Frontal cortex (tissue), 4 donors: ENCODE measurements around the gene ASTL. TPM values are rescaled to one million over a fixed set of nuclear protein-coding genes. Genes with fewer than 3 reads are reported as not detected.
A peak's percentile ranks its signal among the peaks of the same experiment; 100 is the strongest.

Experiments
- DNase-seq, 2 donors: peaks; one replicate each; pipeline ENCODE4 v3.0.0; 2012; ENCODE audit warnings: low spot score in 2 of 2
- FAIRE-seq: peaks from 2 replicates; lab custom pipeline; 2012; peaks lifted over from hg19 to GRCh38; lab: Jason Lieb, UNC
- total RNA-seq: library from RNA; depleted of rRNA; stranded (reverse); fragments of >200 nt; gene quantifications from one replicate; pipeline ENCODE4 v1.2.3, GENCODE V29; 2014
- donor health status: control.
- donor health status: control.
- donor health status: control.

Gene ASTL
- total RNA-seq, 1 donor from 2014 or later, result not detected

DNA sequence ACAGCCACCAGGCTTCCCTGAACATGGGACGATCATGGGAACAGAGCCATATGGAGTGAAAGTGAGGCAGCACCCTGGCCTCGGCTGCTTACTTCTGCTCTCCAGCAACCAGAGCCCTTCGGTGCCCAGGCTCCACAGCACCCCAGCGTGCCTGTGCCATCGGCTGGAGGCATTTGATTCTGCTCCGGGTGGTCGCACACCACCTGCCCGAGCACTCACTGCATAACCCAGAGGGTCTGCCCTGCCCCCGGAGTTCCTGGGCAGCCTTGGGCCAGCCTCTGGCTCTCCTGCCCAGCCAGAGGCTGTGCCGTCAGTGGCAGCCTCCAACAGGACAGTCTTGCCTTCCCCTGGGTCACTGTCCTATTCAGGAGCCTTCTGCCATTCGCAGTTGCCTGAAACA is 3.9 kb downstream of the ASTL start:
- DNase-seq (no peak), FAIRE-seq (no peak)

DNA sequence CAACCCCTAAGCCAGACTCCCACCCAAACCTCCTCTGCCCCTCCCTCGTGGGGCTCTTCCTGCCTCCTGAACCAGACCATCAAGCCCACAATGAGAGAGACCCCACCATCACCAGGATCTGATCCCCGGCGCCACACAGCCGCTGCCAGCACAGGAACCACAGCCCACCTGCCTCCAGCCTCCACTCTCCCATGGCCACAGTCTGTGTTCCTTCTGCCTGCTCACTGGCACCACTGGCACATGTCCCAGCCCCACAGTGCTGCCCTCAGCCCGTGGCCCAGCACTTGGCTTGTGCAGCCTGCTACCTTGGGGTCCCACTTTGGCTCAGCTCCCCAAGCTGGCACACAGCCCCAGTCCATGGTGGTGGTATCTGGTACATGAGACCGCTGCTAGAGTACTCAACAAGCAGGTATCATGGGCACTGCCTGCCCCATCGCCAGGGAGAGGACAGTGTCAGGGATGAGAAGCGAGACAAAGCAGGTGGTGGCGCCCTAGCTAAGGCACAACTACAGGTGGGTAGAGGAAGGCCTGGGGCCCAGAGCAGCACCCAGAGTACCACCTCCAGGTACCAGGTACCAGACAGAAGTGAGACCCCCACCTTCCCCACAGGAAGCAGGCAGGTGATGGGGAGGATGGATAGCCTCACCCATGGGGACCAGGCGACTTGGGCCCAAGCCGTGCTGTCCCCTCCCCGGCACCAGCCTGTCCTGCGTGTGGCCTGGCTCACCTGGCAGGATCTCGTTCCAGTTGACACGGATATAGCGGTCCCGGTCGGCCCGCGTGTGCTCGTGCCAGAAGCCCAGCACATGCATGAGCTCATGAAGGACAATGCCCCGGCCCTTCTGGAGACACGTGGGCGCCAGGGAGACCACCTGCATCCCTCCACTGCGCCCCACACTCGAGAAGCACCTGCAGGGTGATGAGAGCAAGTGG is 6.2 kb downstream of the ASTL start:
- no peak for FAIRE-seq
- DNase-seq, result no peak

DNA sequence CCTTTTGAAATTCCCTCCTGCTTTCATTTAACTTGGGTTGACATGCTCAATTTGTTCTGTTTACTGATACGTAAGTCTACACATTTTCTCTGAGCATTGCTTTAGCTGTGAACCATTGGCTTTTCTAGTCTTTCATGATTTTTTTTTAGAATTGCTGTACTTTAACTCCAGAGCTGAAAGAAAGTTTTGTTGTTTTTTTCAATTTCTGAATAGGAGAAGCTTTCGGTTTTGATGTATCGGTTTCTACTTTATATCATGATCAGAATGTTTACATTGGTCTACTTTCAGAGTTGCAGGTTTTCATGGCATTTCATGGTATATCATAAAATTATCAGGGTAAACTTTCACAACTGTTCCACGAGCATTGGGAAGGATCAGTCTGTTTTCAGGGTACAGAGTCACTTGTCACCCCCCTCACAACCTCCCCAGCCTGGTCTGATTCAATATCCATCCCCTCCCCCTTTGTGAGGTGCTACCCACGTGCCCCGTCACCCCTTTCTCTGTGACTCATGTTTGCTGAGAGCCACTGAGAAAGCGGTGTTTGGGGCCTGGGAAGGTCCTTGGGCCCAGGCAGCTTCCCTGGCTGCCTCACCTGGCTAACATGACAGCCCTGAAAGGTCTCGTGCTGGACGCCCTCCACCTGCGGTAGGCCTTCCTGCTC is 7.0 kb downstream of the ASTL start:
- FAIRE-seq, result no peak
- no peak for DNase-seq

DNA sequence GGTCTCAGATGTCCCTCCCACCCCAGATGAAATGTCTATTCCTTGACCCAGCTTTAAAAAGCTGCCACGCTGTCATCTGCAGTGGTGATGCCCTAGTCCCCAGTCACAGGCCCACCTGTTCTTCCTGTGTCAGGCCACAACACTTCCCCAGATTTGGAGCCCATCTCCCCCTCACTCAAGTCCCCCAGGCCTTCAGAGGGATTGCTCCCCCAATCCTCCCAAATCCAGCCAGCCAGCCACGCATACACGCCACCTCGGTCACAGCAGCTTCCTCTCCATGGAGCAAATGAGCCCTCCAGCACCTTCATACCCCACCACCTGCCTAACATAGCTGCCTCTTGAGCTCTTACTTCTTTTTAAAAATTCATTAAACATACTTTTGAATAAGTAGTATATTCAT is 7.8 kb downstream of the ASTL start:
- DNase-seq (no peak), FAIRE-seq (no peak)

DNA sequence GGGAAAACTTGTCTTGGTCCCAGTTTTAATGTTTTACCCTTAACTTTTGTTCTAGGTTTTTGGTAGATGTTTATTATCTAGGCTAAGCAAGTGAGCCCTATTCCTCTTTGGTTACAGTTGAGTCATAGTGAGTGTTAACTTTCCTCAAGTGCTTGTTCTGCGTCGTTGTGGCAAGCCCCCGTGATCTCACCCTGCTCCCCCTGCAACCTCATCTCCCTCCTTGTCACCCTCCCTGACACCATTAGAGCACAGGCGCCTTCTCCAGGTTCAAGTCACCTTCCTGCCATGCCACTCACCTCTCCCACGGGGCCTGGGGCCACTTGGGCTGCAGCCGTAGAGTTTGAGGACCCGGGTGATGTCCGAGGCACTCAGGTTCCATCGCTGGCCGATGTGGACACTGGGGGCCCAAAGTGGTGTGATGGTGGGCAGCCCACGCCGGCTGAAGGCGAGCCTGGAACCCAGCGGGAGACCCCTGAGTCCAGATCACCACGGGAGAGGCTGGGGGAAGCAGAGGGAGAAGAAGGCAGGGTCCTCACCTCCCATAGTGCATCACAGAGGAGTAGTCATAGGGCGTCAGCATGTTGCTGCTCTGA is 8.7 kb downstream of the ASTL start:
- no peak for FAIRE-seq
- no peak for DNase-seq

DNA sequence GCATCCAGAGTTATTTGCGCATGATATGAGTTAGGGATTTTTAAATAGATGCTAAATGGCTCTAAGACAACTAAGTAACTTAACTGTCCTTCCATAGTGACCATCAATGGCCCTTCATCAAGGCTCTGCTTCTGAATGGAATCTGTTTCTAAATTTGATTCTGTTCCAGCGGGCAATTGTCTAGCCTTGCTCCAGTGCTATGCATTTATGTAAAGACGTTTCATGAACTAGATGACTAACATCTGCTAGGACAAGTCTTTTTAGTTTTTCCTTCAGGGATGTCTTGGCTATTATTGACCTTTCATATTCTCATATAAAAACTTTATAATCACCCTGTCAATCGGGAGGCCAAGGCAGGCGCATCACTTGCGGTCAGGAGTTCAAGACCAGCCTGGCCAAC is 9.8 kb downstream of the ASTL start:
- DNase-seq (no peak), FAIRE-seq (no peak)

DNA sequence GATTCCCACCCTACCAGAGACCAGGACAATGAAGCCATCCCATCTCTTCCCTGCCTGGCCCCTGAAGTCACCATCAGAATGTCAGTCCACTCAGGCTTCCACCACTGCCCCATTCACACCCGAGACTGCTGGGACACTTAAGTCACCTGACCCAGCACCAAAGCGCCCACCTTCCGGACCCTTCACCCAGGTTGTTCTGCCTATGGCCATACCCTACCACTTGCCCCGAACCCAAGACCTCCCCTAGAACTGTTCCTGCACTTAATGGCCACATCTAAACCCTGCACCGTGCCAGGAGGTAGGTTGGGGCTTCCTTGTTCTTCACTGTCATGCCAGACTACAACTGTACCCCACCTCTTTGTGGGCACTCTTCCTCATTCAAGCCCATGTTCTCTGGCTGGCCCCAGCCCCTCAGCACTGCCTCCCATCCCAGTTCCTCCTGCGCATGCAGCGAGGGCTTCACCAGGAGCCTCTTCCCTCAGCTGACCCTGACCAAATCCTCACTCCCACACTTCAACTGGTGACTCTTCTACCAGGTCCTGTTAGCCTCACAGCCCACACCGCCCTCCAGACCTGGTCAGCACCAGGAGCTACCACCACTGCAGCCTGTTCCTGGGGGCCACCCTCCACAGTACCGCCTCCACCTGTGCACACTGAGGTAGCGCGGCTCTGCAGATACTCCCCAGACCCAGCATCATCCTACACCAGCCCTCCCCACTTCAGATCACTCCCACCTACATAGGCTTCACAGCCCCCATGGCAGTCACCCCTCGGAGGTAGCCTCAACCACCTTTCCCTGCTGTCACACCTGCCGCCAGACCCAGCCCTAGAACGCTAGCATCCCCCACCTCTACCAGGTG is 13.7 kb downstream of the ASTL start:
- FAIRE-seq (no peak), DNase-seq (no peak)

DNA sequence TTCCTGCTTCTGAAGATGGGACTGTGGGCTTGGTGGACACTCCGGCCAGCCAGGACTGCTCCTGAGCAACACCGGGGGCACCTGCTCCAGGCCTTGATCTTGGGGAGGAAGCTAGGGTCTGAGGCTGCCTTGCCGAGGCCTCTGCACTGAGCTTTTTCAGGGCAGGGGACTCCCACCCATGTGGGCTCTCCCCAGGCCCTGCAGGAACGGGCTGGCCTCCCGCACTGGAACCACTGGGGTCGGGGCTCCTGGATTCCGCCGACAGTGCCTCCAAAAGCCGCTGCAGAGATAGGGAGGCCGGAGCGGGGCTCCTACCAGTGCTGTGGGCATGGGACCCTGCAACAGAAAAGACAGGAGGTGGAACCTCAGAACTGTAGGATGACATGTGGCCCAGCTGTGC is 14.4 kb downstream of the ASTL start:
- FAIRE-seq (no peak), DNase-seq (no peak)

DNA sequence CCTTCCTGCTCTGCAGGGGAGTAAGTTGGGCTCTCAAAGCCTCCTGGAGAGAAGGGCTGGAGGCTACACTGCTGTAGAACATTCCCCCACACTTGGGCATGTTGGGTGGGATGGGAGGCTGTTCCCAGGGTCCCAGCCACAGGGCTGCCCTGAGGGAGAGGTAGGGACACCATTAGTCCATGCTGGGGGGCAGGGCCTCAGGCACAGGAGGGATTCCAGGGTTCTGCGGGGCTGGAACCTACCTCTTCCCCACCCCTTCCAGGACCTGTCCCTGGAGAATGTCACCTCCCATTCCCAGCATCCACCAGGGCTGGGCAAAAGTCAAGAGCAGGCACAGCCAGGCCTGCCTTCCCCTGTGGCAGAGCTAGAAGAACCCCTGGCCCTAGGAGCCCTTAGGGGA is 15.0 kb downstream of the ASTL start:
- FAIRE-seq, result no peak
- no peak for DNase-seq

DNA sequence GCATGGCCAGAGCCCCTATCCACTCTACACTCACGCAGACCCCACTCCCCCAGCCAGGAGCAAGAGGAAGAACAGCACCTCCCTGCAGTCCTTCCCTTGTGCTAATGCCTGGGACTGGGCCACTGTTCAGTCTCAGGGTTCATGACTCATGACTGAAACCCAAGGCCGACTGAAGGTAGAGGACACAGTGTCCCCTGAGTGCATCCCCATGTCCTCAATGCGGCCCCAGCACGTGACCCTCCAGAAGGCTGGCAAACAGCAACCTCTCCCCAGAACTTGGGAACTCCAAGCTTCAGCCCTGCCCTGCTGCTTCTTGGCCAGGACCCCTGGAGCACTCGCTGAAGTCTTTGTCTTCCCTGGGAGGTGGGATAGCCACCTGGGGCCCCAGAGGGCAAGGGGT is 15.9 kb downstream of the ASTL start:
- FAIRE-seq (no peak), DNase-seq (no peak)

DNA sequence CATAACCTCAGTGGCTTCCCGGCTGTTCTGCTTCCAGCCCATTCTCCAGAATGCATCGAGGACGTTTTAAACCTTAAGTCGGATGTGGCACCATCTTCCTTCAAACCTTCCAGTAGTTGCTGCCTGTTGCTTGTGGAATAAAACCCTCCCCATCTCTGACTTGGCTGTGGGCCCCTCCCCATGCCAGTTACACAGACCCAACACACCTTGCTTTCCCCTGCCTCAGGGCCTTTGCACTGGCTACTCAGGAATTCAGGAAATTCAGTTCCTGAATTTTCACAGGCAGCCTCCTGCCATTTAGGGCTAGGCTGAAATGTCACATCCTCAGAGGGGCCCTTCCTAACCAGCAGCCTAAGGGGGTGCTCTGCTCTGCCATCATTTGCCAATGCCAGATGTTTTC is 16.9 kb downstream of the ASTL start:
- DNase-seq (no peak), FAIRE-seq (no peak)

DNA sequence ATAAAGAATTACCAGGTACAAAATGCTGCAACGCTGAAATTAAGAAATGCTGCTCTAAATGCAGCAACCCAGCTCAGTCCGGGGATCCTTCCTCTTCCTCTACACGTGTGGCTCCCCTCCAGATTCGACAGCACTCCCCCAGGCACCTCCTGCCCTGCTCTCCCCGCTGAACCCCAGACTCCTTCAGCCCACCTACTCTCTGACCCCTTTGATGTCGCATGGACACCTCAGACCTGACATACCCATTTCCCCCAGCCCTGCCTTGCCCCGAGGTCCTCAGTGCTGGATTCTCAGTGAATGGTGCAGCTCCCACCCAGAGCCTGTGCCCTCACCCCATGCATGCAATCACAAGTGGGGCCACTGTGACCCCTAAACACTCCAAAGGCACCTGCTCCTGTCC is 17.3 kb downstream of the ASTL start:
- no peak for FAIRE-seq
- DNase-seq, result no peak

DNA sequence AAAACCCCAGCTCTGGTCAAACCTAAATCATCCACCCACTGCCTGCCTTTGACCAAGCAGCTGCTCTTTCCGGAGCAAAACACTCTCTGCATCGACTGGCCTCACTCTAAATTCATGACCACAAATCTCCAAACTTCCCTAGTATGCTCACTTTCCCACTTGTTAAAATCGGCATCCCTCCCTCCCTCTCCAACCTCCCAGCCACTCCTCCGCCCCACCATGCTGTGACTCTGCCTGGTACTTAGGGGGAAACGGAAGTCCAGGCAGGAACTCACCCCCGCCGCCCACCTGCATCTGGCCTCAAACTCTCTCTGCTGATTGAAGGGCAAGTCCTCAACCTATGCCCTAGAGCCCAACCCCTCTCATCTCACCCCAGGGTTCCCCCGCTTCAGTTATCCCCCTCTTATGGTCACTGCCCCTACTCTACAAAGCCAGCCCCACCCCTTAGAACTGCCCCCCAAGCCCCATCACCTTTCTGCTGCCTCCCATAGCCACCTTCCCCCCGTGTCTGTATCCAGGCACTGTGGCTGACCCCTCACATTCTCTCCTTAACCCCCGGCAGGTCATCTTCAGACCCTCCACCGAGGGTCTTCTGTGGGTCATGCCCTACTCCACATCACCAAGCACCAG is 18.1 kb downstream of the ASTL start:
- no peak for FAIRE-seq

DNA sequence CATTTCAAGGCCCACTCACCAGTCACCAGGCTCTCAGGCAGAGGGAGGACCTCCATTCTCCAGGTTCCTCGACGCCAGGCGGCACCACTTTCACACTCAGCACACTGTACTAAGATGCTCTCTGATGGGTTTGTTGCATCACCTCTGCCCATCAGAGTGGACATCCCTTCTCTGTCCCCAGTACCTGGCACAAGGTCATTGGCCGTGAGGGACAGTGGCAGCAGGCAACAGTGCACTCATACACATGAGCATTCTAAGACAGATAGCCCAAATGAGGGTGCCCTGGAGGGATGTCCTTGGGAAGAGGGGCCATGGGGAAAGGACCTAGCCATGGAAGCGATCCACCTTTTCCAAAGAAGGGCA is 18.9 kb downstream of the ASTL start:
- DNase-seq (no peak), FAIRE-seq (no peak)

More for the DNA sequence above, 18.1 kb downstream of the ASTL start:
- no peak for DNase-seq

DNA sequence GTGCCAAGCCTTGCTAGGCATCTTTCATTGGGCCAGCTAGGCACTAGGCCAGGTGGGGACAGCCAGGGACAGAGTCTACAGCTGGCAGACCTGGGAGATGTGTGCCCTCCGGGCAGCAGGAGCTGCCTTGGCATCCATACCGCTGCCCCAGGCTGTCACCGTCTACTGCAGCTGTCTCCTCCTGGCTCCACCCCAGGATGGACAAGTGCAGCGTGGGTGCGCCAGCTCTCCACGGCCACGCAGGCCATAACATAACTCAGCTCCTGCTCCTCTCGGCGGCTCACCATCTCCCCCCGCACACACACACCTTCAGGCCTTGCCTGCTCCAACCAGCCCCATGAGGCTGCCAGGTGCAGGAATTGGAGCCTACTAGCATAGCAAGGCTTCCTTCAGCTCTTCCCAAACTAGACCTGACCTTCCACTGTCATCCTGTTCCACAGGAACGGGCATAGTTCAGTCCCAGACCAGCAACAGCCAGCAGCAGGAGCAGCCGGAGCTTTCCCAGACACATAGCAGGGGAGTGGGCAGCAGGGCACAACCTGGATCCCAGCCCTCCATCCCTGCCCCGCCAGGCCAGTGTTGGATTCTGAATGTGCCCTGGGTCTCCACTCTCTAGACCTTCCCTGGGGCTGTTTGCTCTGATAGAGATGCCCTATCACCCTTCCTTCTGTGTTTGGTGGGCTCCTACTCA is 19.5 kb downstream of the ASTL start:
- DNase-seq (no peak), FAIRE-seq (no peak)

DNA sequence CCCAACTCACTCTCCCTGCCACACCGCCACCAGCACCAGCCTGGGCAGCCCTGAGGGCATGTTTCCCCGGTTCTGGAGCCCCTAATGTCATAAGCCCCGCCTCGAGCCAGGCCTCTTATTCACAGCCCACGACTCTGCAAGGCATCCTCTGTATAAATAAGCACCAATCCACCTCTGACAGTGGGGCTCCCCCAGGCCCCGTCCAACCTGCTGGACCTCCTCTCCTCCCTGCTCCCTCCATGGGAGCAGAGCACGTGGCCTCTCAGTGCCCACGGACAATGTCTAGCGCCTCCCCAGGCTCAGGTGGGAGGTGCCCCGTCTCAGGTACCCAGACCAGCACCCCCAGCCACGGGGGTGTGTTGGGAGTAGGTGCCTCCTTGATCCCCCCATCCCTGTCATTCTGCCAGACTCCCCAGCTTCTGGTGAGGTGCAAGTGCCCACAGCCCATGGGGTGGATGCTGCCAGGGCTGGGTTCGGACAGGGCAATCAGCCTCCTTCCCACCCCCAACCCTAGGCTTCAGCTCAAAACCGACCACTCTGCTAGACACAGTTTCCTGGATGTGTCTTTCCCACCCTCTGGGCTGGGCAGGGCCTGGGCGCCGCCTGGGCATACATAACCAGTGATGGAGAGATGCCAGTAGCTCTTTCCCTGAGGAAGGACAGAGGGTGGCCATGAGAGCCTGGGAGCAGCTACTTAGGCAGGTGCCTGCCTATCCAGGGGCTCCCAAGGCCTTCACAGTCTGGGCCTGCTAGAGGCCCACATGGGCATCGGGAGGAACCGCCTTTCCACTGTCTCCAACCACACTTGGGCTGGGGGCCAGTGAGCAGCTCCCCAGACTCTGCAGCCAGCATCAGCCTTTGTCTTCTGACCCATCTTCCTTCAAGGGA is 20.4 kb downstream of the ASTL start:
- FAIRE-seq, result no peak
- no peak for DNase-seq

DNA sequence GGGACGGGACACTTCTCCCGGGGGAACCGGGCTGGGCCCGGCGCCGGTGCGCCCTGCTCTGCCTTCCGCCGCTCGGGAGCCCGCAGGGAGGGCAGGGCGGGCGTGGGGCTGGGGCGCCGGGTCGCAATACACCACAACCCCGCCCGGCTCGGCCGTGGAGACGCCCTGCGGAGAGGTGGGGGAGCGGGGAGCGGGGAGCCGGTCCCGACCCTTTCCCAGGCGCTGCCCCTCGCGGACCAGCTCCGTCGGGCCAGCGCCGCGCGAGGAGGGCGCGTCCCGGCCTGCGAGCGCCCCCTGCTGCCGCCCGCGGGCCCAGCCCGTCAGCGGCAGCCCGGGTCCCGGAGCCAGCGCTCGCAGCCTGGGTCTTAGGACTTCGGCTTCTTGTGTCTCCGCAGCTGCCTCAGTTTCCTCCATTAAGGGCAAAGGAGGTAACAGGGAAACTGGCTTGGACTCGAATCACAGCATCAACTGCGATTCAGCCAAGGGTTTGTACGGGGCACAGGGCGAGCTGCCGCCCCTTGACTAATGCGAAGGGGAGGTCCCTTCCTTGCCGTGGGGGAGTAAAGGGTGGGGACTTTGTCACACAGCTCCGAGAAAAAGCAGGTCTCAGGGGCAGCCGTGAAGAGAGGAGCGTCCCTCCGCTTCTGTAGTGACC is 21.3 kb downstream of the ASTL start:
- FAIRE-seq (no peak), DNase-seq (peak; percentile 91 to 95)

DNA sequence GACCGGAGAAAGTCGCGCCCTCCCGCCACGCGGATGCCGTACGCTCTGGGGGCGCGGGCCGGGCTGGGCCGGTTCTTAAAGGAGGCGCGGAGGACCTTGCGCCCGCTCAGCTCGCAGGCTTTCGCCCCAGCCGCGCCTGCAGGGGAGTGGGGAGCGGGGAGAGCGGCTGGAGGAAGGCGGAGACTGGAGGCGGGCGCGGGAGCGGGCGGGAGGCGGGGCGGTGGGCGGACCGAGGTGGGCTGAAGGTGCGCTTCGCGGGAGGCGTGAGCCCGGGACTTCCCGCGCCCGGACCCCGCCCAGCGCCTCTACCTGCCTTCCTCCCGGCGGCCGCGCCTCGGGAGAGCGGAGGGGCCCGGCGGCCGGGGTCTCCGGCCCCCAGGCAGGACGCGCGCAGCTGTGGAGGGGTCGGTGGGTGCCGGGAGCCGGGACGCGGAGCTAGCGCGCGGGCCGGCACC is 21.9 kb downstream of the ASTL start, which contains the start of gene ADRA2B:
Gene ADRA2B, minus strand, starts transcription at position 148 of the 455 bp plus-strand sequence. CDS start 422 bp downstream, outside the sequence.
- FAIRE-seq (no peak), DNase-seq (peak; percentile 76)
